DOHH2 (cell line): ENCODE measurements around the gene CNGA3.

Source experiments
- EZH2phosphoT487 ChIP-seq: fragments of 200-600 bp; sonication (generic); IDR thresholded peaks from 2 replicates; pipeline ENCODE4 v1.6.1; 2017; ENCODE audit warnings: borderline replicate concordance, mild to moderate bottlenecking, antibody characterized with exemption, low read length, moderate library complexity, mixed read lengths
- TF ChIP-seq, protein P1 (sequence below): fragments of 200-600 bp; sonication (generic); IDR thresholded peaks from one replicate; pipeline ENCODE4 v1.5.1; 2014; ENCODE audit warnings: antibody characterized with exemption, mild to moderate bottlenecking, low read depth, low read length; ENCODE audit not compliant: poor library complexity, severe bottlenecking

DNA sequence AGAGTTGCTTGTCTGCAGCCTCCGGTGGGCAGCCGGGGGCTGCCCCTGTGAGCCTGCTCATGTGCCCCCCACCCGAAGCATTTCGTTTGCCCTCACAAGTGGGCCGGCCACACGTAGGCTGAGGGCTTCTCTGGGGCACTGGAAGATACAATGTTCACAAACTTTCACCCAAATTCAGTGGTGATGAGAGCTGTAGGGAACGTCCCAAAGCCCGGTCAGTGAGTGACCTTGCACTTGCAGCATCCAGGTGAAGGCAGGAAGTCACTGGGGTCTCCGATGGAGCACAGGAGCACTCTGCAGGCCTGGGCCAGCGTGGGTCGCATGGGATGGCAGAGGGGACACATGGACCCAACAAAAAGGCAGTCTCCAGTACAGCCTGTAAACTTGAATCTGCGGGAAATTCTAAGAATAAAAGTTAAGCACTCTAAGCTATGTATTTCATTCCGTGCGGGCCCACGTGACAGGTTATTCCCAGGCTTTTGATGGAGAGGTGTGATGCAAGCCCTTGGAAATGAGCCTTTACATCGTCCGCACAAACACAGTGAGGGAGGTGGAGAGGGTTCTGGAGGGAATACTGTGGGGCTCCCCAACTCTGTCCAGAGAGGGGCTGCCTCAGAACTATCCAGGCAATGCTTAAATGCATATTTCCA is 42.5 kb downstream of the CNGA3 start:
- TF ChIP-seq, protein P1, sequence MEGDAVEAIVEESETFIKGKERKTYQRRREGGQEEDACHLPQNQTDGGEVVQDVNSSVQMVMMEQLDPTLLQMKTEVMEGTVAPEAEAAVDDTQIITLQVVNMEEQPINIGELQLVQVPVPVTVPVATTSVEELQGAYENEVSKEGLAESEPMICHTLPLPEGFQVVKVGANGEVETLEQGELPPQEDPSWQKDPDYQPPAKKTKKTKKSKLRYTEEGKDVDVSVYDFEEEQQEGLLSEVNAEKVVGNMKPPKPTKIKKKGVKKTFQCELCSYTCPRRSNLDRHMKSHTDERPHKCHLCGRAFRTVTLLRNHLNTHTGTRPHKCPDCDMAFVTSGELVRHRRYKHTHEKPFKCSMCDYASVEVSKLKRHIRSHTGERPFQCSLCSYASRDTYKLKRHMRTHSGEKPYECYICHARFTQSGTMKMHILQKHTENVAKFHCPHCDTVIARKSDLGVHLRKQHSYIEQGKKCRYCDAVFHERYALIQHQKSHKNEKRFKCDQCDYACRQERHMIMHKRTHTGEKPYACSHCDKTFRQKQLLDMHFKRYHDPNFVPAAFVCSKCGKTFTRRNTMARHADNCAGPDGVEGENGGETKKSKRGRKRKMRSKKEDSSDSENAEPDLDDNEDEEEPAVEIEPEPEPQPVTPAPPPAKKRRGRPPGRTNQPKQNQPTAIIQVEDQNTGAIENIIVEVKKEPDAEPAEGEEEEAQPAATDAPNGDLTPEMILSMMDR = no peak
- TF ChIP-seq EZH2phosphoT487 = no peak
